Gastrocnemius medialis (tissue), 4 donors: Measurements from ENCODE around the gene TMEM176A. TPM values are rescaled to one million over a fixed set of nuclear protein-coding genes. Genes with fewer than 3 reads are reported as not detected.

Experiments used
- ATAC-seq, 2 donors: fragments of 150-250 bp; one replicate each; pipeline ENCODE4 v1.9.1; 2016
- DNase-seq, 2 donors: peaks; one replicate each; pipeline ENCODE4 v3.0.0-alpha.2; 2019
- H3K27ac ChIP-seq, 4 donors: fragments of 200-600 bp; sonication (generic); 1 replicate in 1 of 4; 2 replicates in 3 of 4; pipeline ENCODE4 v1.5.1; 2016 to 2018; ENCODE audit warnings: mild to moderate bottlenecking in 2 of 4, moderate library complexity in 1 of 4
- H3K27me3 ChIP-seq, 3 donors: fragments of 200-600 bp; sonication (generic) in 2 of 3; 1 replicate in 1 of 3; 2 replicates in 2 of 3; pipeline versions ENCODE4 v1.5.1 to v1.6.0; 2016 to 2019; ENCODE audit warnings: mild to moderate bottlenecking in 1 of 3, moderate library complexity in 1 of 3
- H3K36me3 ChIP-seq, 2 donors: fragments of 200-600 bp; sonication (generic) in 1 of 2; one replicate each; pipeline ENCODE4 v1.5.1; 2017 to 2018
- H3K4me1 ChIP-seq, 2 donors: fragments of 200-600 bp; sonication (generic) in 1 of 2; one replicate each; pipeline ENCODE4 v1.5.1; 2016 to 2017; ENCODE audit warnings: mild to moderate bottlenecking in 2 of 2
- H3K4me3 ChIP-seq, 4 donors: fragments of 200-600 bp; sonication (generic) in 3 of 4; 1 replicate in 1 of 4; 2 replicates in 3 of 4; pipeline ENCODE4 v1.5.1; 2016 to 2019; ENCODE audit warnings: mild to moderate bottlenecking in 2 of 4
- H3K9me3 ChIP-seq, 3 donors: fragments of 200-600 bp; sonication (generic) in 2 of 3; 1 replicate in 1 of 3; 2 replicates in 2 of 3; pipeline ENCODE4 v1.5.1; 2016 to 2019
- CTCF ChIP-seq, 5 experiments: fragments of 450-650 bp in 3 of 5; fragments of 200-600 bp in 2 of 5; sonication (generic) in 2 of 5; IDR thresholded peaks in 4 of 5; conservative IDR thresholded peaks in 1 of 5; 1 replicate in 4 of 5; 2 replicates in 1 of 5; pipeline ENCODE4 v1.5.1; 2016 to 2019; ENCODE audit warnings: antibody characterized with exemption in 5 of 5, mild to moderate bottlenecking in 3 of 5, moderate library complexity in 3 of 5
- POLR2A ChIP-seq, 2 donors: fragments of 450-650 bp; IDR thresholded peaks; one replicate each; pipeline ENCODE4 v1.6.1; 2017; ENCODE audit warnings: antibody characterized with exemption in 2 of 2, mild to moderate bottlenecking in 2 of 2, moderate library complexity in 2 of 2
- in situ Hi-C, 4 donors: fragments of 200-750 bp; cut with MboI; loops; one replicate each; pipeline versions ENCODE4 v1.15.0 to v1.8.0; 2017; ENCODE audit warnings: low sequenced_read_pairs in 4 of 4
- intact Hi-C: fragments of 100-400 bp; cut with DNase I; formaldehyde crosslinking; loops from one replicate; pipeline ENCODE4 v1.15.1; 2023; ENCODE audit warnings: low total_unique reads
- total RNA-seq, 4 donors: library from RNA; depleted of rRNA; stranded (reverse); fragments of >200 nt; gene quantifications; one replicate each; pipeline versions ENCODE4 v1.1.0 to v1.2.3, GENCODE V29; 2016

The TMEM176A gene
- total RNA-seq, 4 donors from 2014 or later = 5.2 to 12.9 (median 8.9) TPM

GRCh38 chr7:150790416-150791075 lies 10.0 kb upstream of the TMEM176A start:
- Histone ChIP-seq H3K27ac (no peak overlapping the region), H3K36me3 (no peaks in the 10 kb centered on the region), H3K27me3 (no peaks in the 10 kb centered on the region), H3K4me1 (peaks cover 4 to 14% of the 10 kb centered on the region in 2 donors), H3K4me3 (no peak overlapping the region), H3K9me3 (no peaks in the 10 kb centered on the region)
- no peak for TF ChIP-seq CTCF (IDR thresholded peaks at IDR 0.05 in 4 of 5, conservative IDR thresholded peaks at IDR 0.05 in 1 of 5)
- no peak for DNase-seq
- intact Hi-C loops = no loop called here
- ATAC-seq = no peak
- in situ Hi-C loops = loop anchor here in 3 of 4 donors (25.0 kb wide), 1 partner anchor 197 kb away; the partner anchor contains the start of genes KCNH2 (in 3 of the 3) and NOS3 (in 3 of the 3)

GRCh38 chr7:150791304-150791703 lies 9.3 kb upstream of the TMEM176A start:
- no peak for ATAC-seq
- intact Hi-C loops = no loop called here

GRCh38 chr7:150791746-150792452 lies 8.7 kb upstream of the TMEM176A start:
- ATAC-seq (no peak), DNase-seq (no peak)
- Histone ChIP-seq H3K27me3 (no peaks in the 10 kb centered on the region), H3K4me1 (peaks cover 4 to 14% of the 10 kb centered on the region in 2 donors), H3K4me3 (no peak overlapping the region), H3K36me3 (no peaks in the 10 kb centered on the region), H3K27ac (no peak overlapping the region), H3K9me3 (no peaks in the 10 kb centered on the region)
- intact Hi-C loops = no loop called here
- in situ Hi-C loops = loop anchor here in 3 of 4 donors (25.0 kb wide), 1 partner anchor 195 kb away; the partner anchor contains the start of genes KCNH2 (in 3 of the 3) and NOS3 (in 3 of the 3)
- no peak for TF ChIP-seq POLR2A (IDR thresholded peaks at IDR 0.05)
- TF ChIP-seq CTCF (IDR thresholded peaks at IDR 0.05 in 4 of 5, conservative IDR thresholded peaks at IDR 0.05 in 1 of 5) = no peak

More at GRCh38 chr7:150791304-150791703, 9.3 kb upstream of the TMEM176A start:
- Histone ChIP-seq H3K27ac (no peak overlapping the region), H3K36me3 (no peaks in the 10 kb centered on the region), H3K27me3 (no peaks in the 10 kb centered on the region), H3K4me1 (peaks cover 4 to 14% of the 10 kb centered on the region in 2 donors), H3K4me3 (no peak overlapping the region), H3K9me3 (no peaks in the 10 kb centered on the region)
- DNase-seq = no peak
- in situ Hi-C loops = loop anchor here in 3 of 4 donors (25.0 kb wide), 1 partner anchor 196 kb away; the partner anchor contains the start of genes KCNH2 (in 3 of the 3) and NOS3 (in 3 of the 3)
- TF ChIP-seq CTCF (IDR thresholded peaks at IDR 0.05 in 4 of 5, conservative IDR thresholded peaks at IDR 0.05 in 1 of 5) (no peak), POLR2A (IDR thresholded peaks at IDR 0.05) (no peak)

GRCh38 chr7:150793569-150794238 lies 6.9 kb upstream of the TMEM176A start:
- intact Hi-C loops (no loop called here), in situ Hi-C loops (loop anchor here in 3 of 4 donors (25.0 kb wide), 1 partner anchor 194 kb away; the partner anchor contains the start of genes KCNH2 (in 3 of the 3) and NOS3 (in 3 of the 3))
- Histone ChIP-seq H3K27ac (no peak overlapping the region), H3K9me3 (no peaks in the 10 kb centered on the region), H3K27me3 (peaks cover 0 to 2% (median 0%) of the 10 kb centered on the region in 3 donors), H3K36me3 (no peaks in the 10 kb centered on the region), H3K4me3 (no peak overlapping the region), H3K4me1 (peaks cover 0 to 3% of the 10 kb centered on the region in 2 donors)
- ATAC-seq (no peak), DNase-seq (no peak)
- no peak for TF ChIP-seq CTCF (IDR thresholded peaks at IDR 0.05 in 4 of 5, conservative IDR thresholded peaks at IDR 0.05 in 1 of 5)
- TF ChIP-seq POLR2A (IDR thresholded peaks at IDR 0.05) = no peak
